Measurements from ENCODE around the gene CWF19L1. TPM values are rescaled to one million over a fixed set of nuclear protein-coding genes. Genes with fewer than 3 reads are reported as not detected.
A peak's percentile ranks its signal among the peaks of the same experiment; 100 is the strongest.

The CWF19L1 gene
- total RNA-seq, 1 donor from 2014 or later: 18.9 TPM

GRCh38 chr10:100186253-100187212 is 80.9 kb downstream of the CWF19L1 start:
- no peak for DNase-seq (ENCODE audit: extremely low spot score, unreplicated experiment)
- Mint-ChIP-seq H3K27ac (ENCODE audit: unreplicated experiment) (peak overlapping the region; percentile 93), H3K4me3 (ENCODE audit: unreplicated experiment) (peak overlapping the region; percentile 94), H3K9me3 (ENCODE audit: unreplicated experiment) (no peaks in the 10 kb centered on the region), H3K4me1 (ENCODE audit: unreplicated experiment) (peaks cover 29% of the 10 kb centered on the region), H3K27me3 (ENCODE audit: unreplicated experiment) (no peaks in the 10 kb centered on the region), H3K36me3 (ENCODE audit: unreplicated experiment) (peaks cover 18% of the 10 kb centered on the region)
- TF ChIP-seq CTCF (IDR thresholded peaks at IDR 0.05): no peak

GRCh38 chr10:100185364-100186252 is 81.8 kb downstream of the CWF19L1 start, which contains the start of gene ERLIN1:
Gene ERLIN1, minus strand, starts transcription at chr10:100186029. Its CDS starts 403 bp downstream, at chr10:100185626.
- peak; percentile 97 for DNase-seq (ENCODE audit: extremely low spot score, unreplicated experiment)
- Mint-ChIP-seq H3K27me3 (ENCODE audit: unreplicated experiment) (no peaks in the 10 kb centered on the region), H3K36me3 (ENCODE audit: unreplicated experiment) (peaks cover 10% of the 10 kb centered on the region), H3K4me1 (ENCODE audit: unreplicated experiment) (peaks cover 29% of the 10 kb centered on the region), H3K9me3 (ENCODE audit: unreplicated experiment) (no peaks in the 10 kb centered on the region), H3K4me3 (ENCODE audit: unreplicated experiment) (peak within 1 kb of the TSS; percentile 94), H3K27ac (ENCODE audit: unreplicated experiment) (peak within 1 kb of the TSS; percentile 93)
- TF ChIP-seq CTCF (IDR thresholded peaks at IDR 0.05): no peak

GRCh38 chr10:100184840-100185239 is 82.6 kb downstream of the CWF19L1 start:
- Mint-ChIP-seq H3K27ac (ENCODE audit: unreplicated experiment) (peak overlapping the region; percentile 93), H3K9me3 (ENCODE audit: unreplicated experiment) (no peaks in the 10 kb centered on the region), H3K27me3 (ENCODE audit: unreplicated experiment) (no peaks in the 10 kb centered on the region), H3K4me1 (ENCODE audit: unreplicated experiment) (peaks cover 29% of the 10 kb centered on the region), H3K36me3 (ENCODE audit: unreplicated experiment) (peaks cover 7% of the 10 kb centered on the region), H3K4me3 (ENCODE audit: unreplicated experiment) (peak overlapping the region; percentile 94)
- no peak for DNase-seq (ENCODE audit: extremely low spot score, unreplicated experiment)
- TF ChIP-seq CTCF (IDR thresholded peaks at IDR 0.05): no peak

- no peaks in the 10 kb centered on the region for H3K27me3 Mint-ChIP-seq (ENCODE audit: unreplicated experiment)
- H3K36me3 Mint-ChIP-seq (ENCODE audit: unreplicated experiment): peaks cover 7% of the 10 kb centered on the region
- DNase-seq (ENCODE audit: extremely low spot score, unreplicated experiment): no peak
- peak overlapping the region; percentile 94 for H3K4me3 Mint-ChIP-seq (ENCODE audit: unreplicated experiment)
- peaks cover 29% of the 10 kb centered on the region for H3K4me1 Mint-ChIP-seq (ENCODE audit: unreplicated experiment)
- TF ChIP-seq CTCF (IDR thresholded peaks at IDR 0.05): no peak
- H3K27ac Mint-ChIP-seq (ENCODE audit: unreplicated experiment): peak overlapping the region; percentile 93
- no peaks in the 10 kb centered on the region for H3K9me3 Mint-ChIP-seq (ENCODE audit: unreplicated experiment)
Measured at GRCh38 chr10:100184426-100184825, 83.0 kb downstream of the CWF19L1 start.

Measured in osteocyte (in vitro differentiated cells).